HEK293T (cell line): ENCODE results near the gene ZNF365.

Experiments used
- CTCF ChIA-PET: fragments of 350-600 bp; formaldehyde crosslinking; extraction: SDS; loops from one replicate; lab custom pipeline; 2021; ENCODE audit warnings: antibody characterized with exemption, inconsistent platforms; lab: Yijun Ruan, JAX
- POLR2A ChIA-PET: fragments of 350-600 bp; formaldehyde crosslinking; extraction: SDS; loops from one replicate; lab custom pipeline; 2020; ENCODE audit warnings: antibody characterized with exemption, inconsistent platforms; lab: Yijun Ruan, JAX
- DNase-seq: peaks from one replicate; pipeline ENCODE4 v3.0.0; 2012; ENCODE audit warnings: mixed read lengths; ENCODE audit errors: extremely low spot score
- ARNT ChIP-seq: fragments of 450-650 bp; IDR thresholded peaks from 2 replicates; pipeline ENCODE4 v1.6.1; 2017; ENCODE audit warnings: mild to moderate bottlenecking
- BHLHE40 ChIP-seq: fragments of 450-650 bp; IDR thresholded peaks from 2 replicates; pipeline ENCODE4 v1.6.1; 2016; ENCODE audit warnings: mild to moderate bottlenecking, moderate library complexity, borderline replicate concordance
- CTBP1 ChIP-seq: fragments of 450-650 bp; IDR thresholded peaks from 2 replicates; pipeline ENCODE4 v1.6.1; 2016; ENCODE audit warnings: borderline replicate concordance
- ELF4 ChIP-seq: fragments of 450-650 bp; IDR thresholded peaks from 2 replicates; pipeline ENCODE4 v1.6.1; 2017; ENCODE audit warnings: antibody characterized with exemption
- FOXA1 ChIP-seq: fragments of 450-650 bp; IDR thresholded peaks from 2 replicates; pipeline ENCODE4 v1.6.1; 2016; ENCODE audit warnings: mild to moderate bottlenecking
- FOXK2 ChIP-seq: fragments of 450-650 bp; IDR thresholded peaks from 2 replicates; pipeline ENCODE4 v1.6.1; 2016; ENCODE audit warnings: mild to moderate bottlenecking
- FOXM1 ChIP-seq: fragments of 450-650 bp; IDR thresholded peaks from 2 replicates; pipeline ENCODE4 v1.6.1; 2017; ENCODE audit warnings: mild to moderate bottlenecking, borderline replicate concordance
- HDGF ChIP-seq: fragments of 450-650 bp; IDR thresholded peaks from 2 replicates; pipeline ENCODE4 v1.6.1; 2017; ENCODE audit warnings: antibody characterized with exemption, borderline replicate concordance
- L3MBTL2 ChIP-seq: fragments of 450-650 bp; conservative IDR thresholded peaks from 2 replicates; pipeline ENCODE4 v1.6.1; 2016; ENCODE audit warnings: mild to moderate bottlenecking
- LEF1 ChIP-seq: fragments of 450-650 bp; IDR thresholded peaks from 2 replicates; pipeline ENCODE4 v1.6.1; 2017; ENCODE audit warnings: mild to moderate bottlenecking, borderline replicate concordance
- NFRKB ChIP-seq: fragments of 450-650 bp; IDR thresholded peaks from 2 replicates; pipeline ENCODE4 v1.6.1; 2016; ENCODE audit warnings: mild to moderate bottlenecking, moderate library complexity
- SP1 ChIP-seq: fragments of 450-650 bp; IDR thresholded peaks from 2 replicates; pipeline ENCODE4 v1.6.1; 2017
- SUZ12 ChIP-seq: fragments of 450-650 bp; IDR thresholded peaks from 2 replicates; pipeline ENCODE4 v1.6.1; 2016; ENCODE audit warnings: mild to moderate bottlenecking
- TARDBP ChIP-seq: fragments of 450-650 bp; IDR thresholded peaks from 2 replicates; pipeline ENCODE4 v1.6.1; 2016
- ZNF384 ChIP-seq: fragments of 450-650 bp; IDR thresholded peaks from 2 replicates; pipeline ENCODE4 v1.6.1; 2016
- TF ChIP-seq, protein P1 (sequence below): fragments of 450-650 bp; IDR thresholded peaks from 2 replicates; pipeline ENCODE4 v1.6.1; 2016

The ZNF365 gene

DNA sequence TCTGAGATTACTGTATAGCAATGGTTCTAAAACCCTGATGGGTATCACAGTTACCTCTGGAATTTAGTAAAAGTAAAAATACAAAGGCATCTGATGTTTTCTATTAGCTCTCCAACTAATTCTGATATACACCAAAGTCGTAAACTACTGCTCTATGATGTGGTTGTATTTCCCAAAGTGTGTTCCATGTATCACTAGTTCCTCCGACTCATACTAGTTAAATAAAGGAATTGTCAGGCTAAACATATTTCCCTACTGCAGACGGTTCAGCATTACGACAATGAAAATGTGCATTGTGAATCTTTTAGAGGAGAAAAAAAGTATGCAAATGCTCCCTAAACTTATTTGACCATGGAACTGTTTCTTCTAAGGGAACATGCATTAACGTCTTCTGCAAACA lies 38.9 kb downstream of the ZNF365 start:
- ChIA-PET POLR2A (no interaction called here), CTCF (no interaction called here)
- DNase-seq, result no peak
- no peak for TF ChIP-seq SP1
- TF ChIP-seq L3MBTL2, result no peak
- TF ChIP-seq ELF4, result no peak
- no peak for TF ChIP-seq HDGF
- TF ChIP-seq, protein P1, sequence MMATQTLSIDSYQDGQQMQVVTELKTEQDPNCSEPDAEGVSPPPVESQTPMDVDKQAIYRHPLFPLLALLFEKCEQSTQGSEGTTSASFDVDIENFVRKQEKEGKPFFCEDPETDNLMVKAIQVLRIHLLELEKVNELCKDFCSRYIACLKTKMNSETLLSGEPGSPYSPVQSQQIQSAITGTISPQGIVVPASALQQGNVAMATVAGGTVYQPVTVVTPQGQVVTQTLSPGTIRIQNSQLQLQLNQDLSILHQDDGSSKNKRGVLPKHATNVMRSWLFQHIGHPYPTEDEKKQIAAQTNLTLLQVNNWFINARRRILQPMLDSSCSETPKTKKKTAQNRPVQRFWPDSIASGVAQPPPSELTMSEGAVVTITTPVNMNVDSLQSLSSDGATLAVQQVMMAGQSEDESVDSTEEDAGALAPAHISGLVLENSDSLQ, result no peak
- no peak for TF ChIP-seq LEF1
- no peak for TF ChIP-seq ARNT
- no peak for TF ChIP-seq FOXM1
- TF ChIP-seq FOXA1, result no peak
- no peak for TF ChIP-seq TARDBP
- TF ChIP-seq CTBP1, result no peak
- no peak for TF ChIP-seq ZNF384
- TF ChIP-seq FOXK2, result no peak
- TF ChIP-seq SUZ12, result no peak
- no peak for TF ChIP-seq BHLHE40
- TF ChIP-seq NFRKB, result no peak

DNA sequence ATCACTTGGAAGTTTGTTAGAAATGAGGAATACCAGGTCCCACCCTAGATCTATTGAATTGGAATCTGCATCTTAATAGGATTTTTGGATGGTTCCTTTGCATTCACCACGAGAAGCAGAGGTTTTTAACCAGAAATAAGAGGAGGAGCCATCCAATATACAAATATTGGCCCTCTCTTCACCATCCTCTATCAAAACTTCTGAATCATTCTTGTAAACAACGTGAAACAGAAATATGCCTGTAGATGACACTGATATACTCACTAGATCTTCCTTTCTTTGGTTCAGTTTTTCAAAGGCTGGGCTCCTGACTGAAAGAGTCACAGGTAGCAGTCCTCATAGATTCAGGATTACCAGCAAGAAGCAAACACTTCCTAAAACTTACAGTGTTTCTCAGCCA lies 39.5 kb downstream of the ZNF365 start:
- no peak for TF ChIP-seq HDGF
- TF ChIP-seq, protein P1, result no peak
- TF ChIP-seq FOXM1, result no peak
- TF ChIP-seq ELF4, result no peak
- TF ChIP-seq TARDBP, result no peak
- no peak for TF ChIP-seq CTBP1
- no peak for TF ChIP-seq LEF1
- CTCF ChIA-PET, result interaction anchor here (0.7 to 1.0 kb wide), 3 partner anchors 24 to 148 kb away, joined by 3 read pairs; no protein-coding TSS in a partner anchor
- POLR2A ChIA-PET, result interaction anchor here (0.6 kb wide), 1 partner anchor 145 kb away, joined by 3 read pairs; the partner anchor contains the start of gene RTKN2
- no peak for DNase-seq

DNA sequence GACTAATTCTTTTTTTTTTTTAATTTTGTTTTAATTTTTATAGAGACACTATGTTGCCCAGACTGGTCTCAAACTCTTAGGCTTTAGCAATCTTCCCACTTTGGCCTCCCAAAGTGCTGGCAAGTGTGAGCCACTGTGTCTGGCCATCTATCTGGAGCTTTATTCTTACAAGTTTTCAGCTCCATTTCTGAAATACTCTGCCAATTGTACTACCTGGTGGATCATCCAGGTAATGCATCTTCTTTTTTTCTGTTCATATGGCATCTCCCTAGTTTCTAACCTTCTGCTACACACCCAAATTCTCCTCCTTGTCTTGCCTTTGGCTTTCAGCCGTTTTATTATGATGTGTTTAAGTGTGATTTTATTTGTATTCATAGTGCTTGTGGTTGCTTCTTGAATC lies 40.2 kb downstream of the ZNF365 start:
- CTCF ChIA-PET, result interaction anchor here (0.7 to 1.0 kb wide), 3 partner anchors 24 to 149 kb away, joined by 3 read pairs; no protein-coding TSS in a partner anchor
- TF ChIP-seq ARNT (no peak), FOXM1 (no peak)
- TF ChIP-seq, protein P1, result no peak
- DNase-seq, result no peak
- POLR2A ChIA-PET, result interaction anchor here (0.6 kb wide), 1 partner anchor 146 kb away, joined by 3 read pairs; the partner anchor contains the start of gene RTKN2

GRCh38 chr10:62422068-62422590 lies 48.0 kb downstream of the ZNF365 start:
- TF ChIP-seq SP1 (no peak), FOXM1 (no peak), LEF1 (no peak), ARNT (no peak), ELF4 (no peak), ZNF384 (no peak), L3MBTL2 (no peak), TARDBP (no peak), NFRKB (no peak), FOXA1 (no peak), HDGF (no peak)
- TF ChIP-seq, protein P1, result no peak
- ChIA-PET POLR2A (no interaction called here), CTCF (no interaction called here)
- DNase-seq, result no peak

DNA sequence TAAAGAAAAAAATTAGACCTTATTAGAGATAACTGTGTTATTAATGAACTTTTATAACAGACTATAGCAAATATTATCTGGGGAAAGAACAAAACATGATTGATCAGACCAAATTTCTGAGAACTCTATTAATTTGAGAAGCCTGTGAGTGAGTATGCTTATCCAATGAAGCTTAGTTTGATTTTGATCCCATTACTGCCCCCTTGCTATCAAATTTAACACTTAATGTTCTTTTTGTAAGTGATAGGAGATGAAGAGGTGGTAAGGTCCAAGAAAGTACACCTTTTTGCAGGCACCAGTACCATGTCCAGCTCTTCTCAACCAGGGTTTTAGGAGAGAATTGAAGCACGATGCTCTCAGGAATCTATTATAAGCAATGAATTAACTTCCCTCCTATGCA lies 49.9 kb downstream of the ZNF365 start:
- no peak for DNase-seq
- TF ChIP-seq TARDBP (no peak), FOXM1 (no peak), HDGF (no peak), FOXK2 (no peak), FOXA1 (no peak), SUZ12 (no peak), L3MBTL2 (no peak), ARNT (no peak)
- CTCF ChIA-PET, result interaction anchor here (0.6 to 1.2 kb wide), 2 partner anchors 13 to 197 kb away, joined by 7 read pairs; no protein-coding TSS in a partner anchor
- POLR2A ChIA-PET, result no interaction called here

GRCh38 chr10:62426086-62426485 lies 51.9 kb downstream of the ZNF365 start:
- CTCF ChIA-PET, result no interaction called here
- DNase-seq, result no peak
- POLR2A ChIA-PET, result no interaction called here
- TF ChIP-seq TARDBP, result no peak
